ENCODE data around the gene HAVCR2.

The HAVCR2 gene

GRCh38 chr5:157116483-157116954, 7.7 kb upstream of the HAVCR2 start:
- no peak for DNase-seq (ENCODE audit: low read depth, low spot score)
- TF ChIP-seq, protein P1, sequence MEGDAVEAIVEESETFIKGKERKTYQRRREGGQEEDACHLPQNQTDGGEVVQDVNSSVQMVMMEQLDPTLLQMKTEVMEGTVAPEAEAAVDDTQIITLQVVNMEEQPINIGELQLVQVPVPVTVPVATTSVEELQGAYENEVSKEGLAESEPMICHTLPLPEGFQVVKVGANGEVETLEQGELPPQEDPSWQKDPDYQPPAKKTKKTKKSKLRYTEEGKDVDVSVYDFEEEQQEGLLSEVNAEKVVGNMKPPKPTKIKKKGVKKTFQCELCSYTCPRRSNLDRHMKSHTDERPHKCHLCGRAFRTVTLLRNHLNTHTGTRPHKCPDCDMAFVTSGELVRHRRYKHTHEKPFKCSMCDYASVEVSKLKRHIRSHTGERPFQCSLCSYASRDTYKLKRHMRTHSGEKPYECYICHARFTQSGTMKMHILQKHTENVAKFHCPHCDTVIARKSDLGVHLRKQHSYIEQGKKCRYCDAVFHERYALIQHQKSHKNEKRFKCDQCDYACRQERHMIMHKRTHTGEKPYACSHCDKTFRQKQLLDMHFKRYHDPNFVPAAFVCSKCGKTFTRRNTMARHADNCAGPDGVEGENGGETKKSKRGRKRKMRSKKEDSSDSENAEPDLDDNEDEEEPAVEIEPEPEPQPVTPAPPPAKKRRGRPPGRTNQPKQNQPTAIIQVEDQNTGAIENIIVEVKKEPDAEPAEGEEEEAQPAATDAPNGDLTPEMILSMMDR (IDR thresholded peaks at IDR 0.05; ENCODE audit: low read depth, low read length): no peak
- no peak overlapping the region for H3K4me3 ChIP-seq (ENCODE audit: low read depth, low read length)
- in situ Hi-C loops (cut with HindIII; ENCODE audit: low sequenced_read_pairs): no loop called here

GRCh38 chr5:157115502-157115901, 6.7 kb upstream of the HAVCR2 start:
- TF ChIP-seq, protein P1 (IDR thresholded peaks at IDR 0.05; ENCODE audit: low read depth, low read length): no peak
- DNase-seq (ENCODE audit: low read depth, low spot score): no peak
- in situ Hi-C loops (cut with HindIII; ENCODE audit: low sequenced_read_pairs): no loop called here
- no peak overlapping the region for H3K4me3 ChIP-seq (ENCODE audit: low read depth, low read length)

DNA sequence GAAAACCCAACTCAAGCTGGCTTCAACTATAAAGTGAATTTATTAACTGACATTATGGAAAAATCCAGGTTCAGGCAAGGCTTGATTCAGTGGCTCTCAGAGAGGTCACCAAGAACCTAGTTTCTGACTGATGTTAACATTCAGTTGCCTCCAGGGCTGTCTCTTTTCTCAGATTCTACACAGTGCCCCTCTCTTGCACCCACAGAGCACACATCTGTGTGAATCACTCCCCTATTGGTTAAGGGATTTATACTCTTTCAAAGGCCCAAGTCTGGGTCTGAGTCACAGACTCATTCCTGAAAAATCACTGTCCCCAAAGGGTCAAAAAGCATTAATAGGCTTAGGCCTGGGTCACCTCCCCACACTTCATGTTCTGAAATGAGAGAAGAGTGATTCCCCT, 6.2 kb upstream of the HAVCR2 start:
- TF ChIP-seq, protein P1 (IDR thresholded peaks at IDR 0.05; ENCODE audit: low read depth, low read length): no peak
- no peak overlapping the region for H3K4me3 ChIP-seq (ENCODE audit: low read depth, low read length)
- in situ Hi-C loops (cut with HindIII; ENCODE audit: low sequenced_read_pairs): no loop called here
- DNase-seq (ENCODE audit: low read depth, low spot score): no peak

DNA sequence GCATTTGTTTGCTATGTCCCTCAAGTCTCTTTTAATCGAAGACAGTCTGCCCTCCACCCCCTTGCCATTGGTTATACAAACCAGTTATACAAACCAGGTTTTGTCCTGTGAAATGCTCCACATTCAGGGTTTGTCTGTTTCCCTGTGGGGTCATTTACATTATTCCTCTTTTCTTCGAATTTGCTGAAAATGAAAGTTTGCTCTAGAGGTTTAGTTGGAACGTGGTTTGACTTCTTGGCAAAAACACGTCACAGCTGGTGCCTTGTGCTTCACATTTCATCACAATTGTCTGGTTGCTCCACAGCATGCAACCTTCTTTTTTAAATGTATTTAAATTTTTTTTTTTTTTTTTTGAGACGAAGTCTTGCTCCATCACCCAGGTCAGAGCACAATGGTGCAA, 4.2 kb upstream of the HAVCR2 start:
- in situ Hi-C loops (cut with HindIII; ENCODE audit: low sequenced_read_pairs): no loop called here
- H3K4me3 ChIP-seq (ENCODE audit: low read depth, low read length): no peak overlapping the region
- TF ChIP-seq, protein P1 (IDR thresholded peaks at IDR 0.05; ENCODE audit: low read depth, low read length): no peak
- DNase-seq (ENCODE audit: low read depth, low spot score): no peak

GRCh38 chr5:157109744-157110143, 900 bp upstream of the HAVCR2 start:
- DNase-seq (ENCODE audit: low read depth, low spot score): no peak
- no peak overlapping the region for H3K4me3 ChIP-seq (ENCODE audit: low read depth, low read length)
- in situ Hi-C loops (cut with HindIII; ENCODE audit: low sequenced_read_pairs): no loop called here
- TF ChIP-seq, protein P1 (IDR thresholded peaks at IDR 0.05; ENCODE audit: low read depth, low read length): no peak

GRCh38 chr5:157107508-157107907, 1.3 kb downstream of the HAVCR2 start:
- DNase-seq (ENCODE audit: low read depth, low spot score): no peak
- in situ Hi-C loops (cut with HindIII; ENCODE audit: low sequenced_read_pairs): no loop called here
- no peak overlapping the region for H3K4me3 ChIP-seq (ENCODE audit: low read depth, low read length)
- TF ChIP-seq, protein P1 (IDR thresholded peaks at IDR 0.05; ENCODE audit: low read depth, low read length): no peak

Data from astrocyte of the spinal cord (primary cell).